Measurements from ENCODE around the gene MT1M. TPM values are rescaled to one million over a fixed set of nuclear protein-coding genes. Genes with fewer than 3 reads are reported as not detected.

Gene MT1M
- total and polyA plus RNA-seq, 2 of the 8 experiments (the other 6 are each of a cell fraction or from before 2014, with no cell fraction given): 2.1 TPM; not detected in 1

- TF ChIP-seq CHD7 (IDR thresholded peaks at IDR 0.05; ENCODE audit: insufficient replicate concordance, low read length) (no peak), ASH2L (IDR thresholded peaks at IDR 0.05; ENCODE audit: low read length) (no peak)
These were observed 32.0 kb downstream of the MT1M start (continued) for GRCh38 chr16:56664506-56664905.

All from H1 (cell line).